Stimulated activated naive CD8-positive, alpha-beta T cell treated with anti-CD3 and anti-CD28 coated beads, Interleukin-15, amount 100 ng/mL, for 72 hours (primary cell): ENCODE results near the gene ADGRL3.

ENCODE experiments used
- ATAC-seq: fragments of 150-1000 bp; cut with Tn5 transposase; 2 replicates; pipeline ENCODE4 v1.10.0; 2021; ENCODE audit warnings: mild to moderate bottlenecking, moderate library complexity
- DNase-seq, 2 donors: peaks; one replicate each; pipeline ENCODE4 v3.0.0; 2021 to 2022
- H3K27ac Mint-ChIP-seq, 2 donors: one replicate each; pipeline ENCODE4 v1.8.0; 2022; ENCODE audit warnings: mild to moderate bottlenecking in 2 of 2, mixed read lengths in 2 of 2, moderate library complexity in 2 of 2
- H3K27me3 Mint-ChIP-seq: one replicate; pipeline ENCODE4 v1.8.0; 2022; ENCODE audit warnings: mixed read lengths
- H3K4me1 Mint-ChIP-seq: one replicate; pipeline ENCODE4 v1.8.0; 2022; ENCODE audit warnings: mild to moderate bottlenecking, mixed read lengths
- H3K4me3 Mint-ChIP-seq, 2 donors: one replicate each; pipeline ENCODE4 v1.8.0; 2022; ENCODE audit warnings: mild to moderate bottlenecking in 2 of 2, mixed read lengths in 2 of 2, moderate library complexity in 1 of 2
- H3K9me3 Mint-ChIP-seq, 2 donors: one replicate each; pipeline ENCODE4 v1.8.0; 2022; ENCODE audit warnings: mixed read lengths in 2 of 2

Gene ADGRL3

GRCh38 chr4:61770456-61770855, 570.3 kb downstream of the ADGRL3 start:
- DNase-seq (no peak), ATAC-seq (no peak)
- Mint-ChIP-seq H3K27ac (no peak overlapping the region), H3K4me3 (no peak overlapping the region), H3K4me1 (no peaks in the 10 kb centered on the region), H3K27me3 (no peaks in the 10 kb centered on the region), H3K9me3 (peaks cover 8 to 31% of the 10 kb centered on the region in 2 donors)

DNA sequence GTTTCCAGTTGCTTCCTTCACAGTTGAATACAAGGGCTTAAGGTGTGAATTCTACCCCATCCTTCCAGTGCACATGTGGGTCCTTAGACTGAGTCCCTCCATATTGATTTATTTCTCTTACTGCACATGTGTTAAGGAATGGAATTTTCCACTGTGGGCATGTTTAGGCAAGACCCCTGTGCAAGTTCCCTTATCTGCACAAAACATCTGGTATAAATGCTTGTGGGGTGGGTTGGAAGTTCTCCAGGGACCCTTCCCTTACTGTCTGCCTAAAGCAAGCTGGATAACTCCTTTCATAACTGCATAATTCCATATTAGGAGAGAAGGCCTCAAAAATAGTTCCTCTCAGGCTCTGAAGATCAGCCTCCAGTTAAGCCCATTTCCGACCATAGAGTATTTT, 570.9 kb downstream of the ADGRL3 start:
- Mint-ChIP-seq H3K9me3 (peaks cover 2 to 25% of the 10 kb centered on the region in 2 donors), H3K27ac (no peak overlapping the region), H3K4me1 (no peaks in the 10 kb centered on the region), H3K4me3 (no peak overlapping the region), H3K27me3 (no peaks in the 10 kb centered on the region)
- no peak for DNase-seq
- no peak for ATAC-seq

DNA sequence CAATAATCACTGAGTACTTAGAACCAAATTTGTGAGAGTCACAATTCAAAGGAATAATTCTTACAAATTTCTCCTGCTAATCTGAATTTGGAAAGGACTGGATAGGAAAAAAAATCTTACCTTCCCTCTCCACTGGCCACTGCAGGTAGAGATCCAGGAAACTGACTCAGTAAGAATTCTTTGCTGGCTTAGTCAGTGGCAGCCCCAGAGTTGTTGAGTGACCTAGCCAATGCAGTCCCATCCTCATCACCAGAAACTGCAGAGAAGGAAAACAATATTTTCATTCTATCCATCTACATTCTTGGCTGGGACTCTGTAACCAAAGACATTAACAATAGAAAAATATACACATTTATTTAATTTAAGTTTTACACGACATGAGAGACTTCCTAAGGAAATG, 572.0 kb downstream of the ADGRL3 start:
- Mint-ChIP-seq H3K4me1 (no peaks in the 10 kb centered on the region), H3K27ac (no peak overlapping the region), H3K4me3 (no peak overlapping the region), H3K27me3 (no peaks in the 10 kb centered on the region), H3K9me3 (peaks cover 0 to 17% of the 10 kb centered on the region in 2 donors)
- DNase-seq = no peak
- no peak for ATAC-seq

- peaks cover 0 to 1% of the 10 kb centered on the region in 2 donors for H3K9me3 Mint-ChIP-seq
- H3K4me3 Mint-ChIP-seq = no peak overlapping the region
- no peak for ATAC-seq
- H3K27me3 Mint-ChIP-seq = no peaks in the 10 kb centered on the region
- no peaks in the 10 kb centered on the region for H3K4me1 Mint-ChIP-seq
- no peak for DNase-seq
- H3K27ac Mint-ChIP-seq = no peak overlapping the region
Observed at GRCh38 chr4:61773655-61774245, 573.6 kb downstream of the ADGRL3 start.

GRCh38 chr4:61782133-61782532, 582.0 kb downstream of the ADGRL3 start:
- H3K27me3 Mint-ChIP-seq = no peaks in the 10 kb centered on the region
- H3K9me3 Mint-ChIP-seq = no peaks in the 10 kb centered on the region
- H3K4me3 Mint-ChIP-seq = no peak overlapping the region
- H3K4me1 Mint-ChIP-seq = no peaks in the 10 kb centered on the region
- DNase-seq (no peak), ATAC-seq (no peak)
- H3K27ac Mint-ChIP-seq = no peak overlapping the region

DNA sequence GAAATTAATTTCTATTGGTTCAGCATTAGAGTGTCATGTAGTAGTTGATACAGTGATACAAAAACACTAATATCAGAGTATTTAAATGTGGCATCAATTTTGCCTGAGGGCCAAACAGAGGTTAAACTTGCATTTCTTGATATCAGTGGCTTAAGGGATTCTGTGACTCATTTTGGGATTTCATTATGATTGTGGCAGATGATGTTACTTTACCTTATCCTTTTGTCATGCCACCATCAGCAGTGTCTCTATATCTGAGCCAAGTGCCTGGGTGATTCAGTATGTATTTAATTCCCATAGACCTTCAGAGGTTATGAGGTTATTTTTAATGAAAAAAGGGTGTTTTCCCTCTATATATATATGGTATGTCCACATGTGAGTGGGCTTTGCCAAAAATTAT, 582.9 kb downstream of the ADGRL3 start:
- ATAC-seq (peak; percentile 68), DNase-seq (no peak)
- peaks cover 0 to under 1% of the 10 kb centered on the region in 2 donors for H3K9me3 Mint-ChIP-seq
- no peak overlapping the region for H3K27ac Mint-ChIP-seq
- H3K27me3 Mint-ChIP-seq = no peaks in the 10 kb centered on the region
- H3K4me1 Mint-ChIP-seq = no peaks in the 10 kb centered on the region
- no peak overlapping the region for H3K4me3 Mint-ChIP-seq

GRCh38 chr4:61785761-61786160, 585.6 kb downstream of the ADGRL3 start:
- DNase-seq = no peak
- Mint-ChIP-seq H3K4me3 (no peak overlapping the region), H3K27ac (no peak overlapping the region), H3K9me3 (peaks cover 0 to 8% of the 10 kb centered on the region in 2 donors), H3K4me1 (no peaks in the 10 kb centered on the region), H3K27me3 (no peaks in the 10 kb centered on the region)
- no peak for ATAC-seq

DNA sequence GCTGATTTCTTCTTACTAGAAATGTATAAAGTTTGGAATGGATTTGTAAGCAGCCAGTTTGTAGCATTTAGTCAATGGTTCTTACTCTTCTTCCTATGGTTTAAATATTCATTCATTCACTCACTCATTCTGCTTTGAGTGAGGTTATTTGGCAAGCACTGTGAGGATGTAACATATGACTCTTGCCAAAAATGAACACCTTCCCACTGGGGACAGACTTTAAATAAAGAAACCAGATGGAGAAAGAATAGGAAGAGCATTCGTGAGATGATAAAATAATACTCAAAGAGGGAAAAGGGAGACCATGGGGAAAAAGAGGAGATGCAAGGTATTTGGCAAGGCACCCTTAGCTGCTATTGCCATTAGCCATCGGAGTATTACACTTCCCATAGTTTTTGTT, 586.1 kb downstream of the ADGRL3 start:
- no peaks in the 10 kb centered on the region for H3K27me3 Mint-ChIP-seq
- H3K27ac Mint-ChIP-seq = no peak overlapping the region
- peaks cover 0 to 13% of the 10 kb centered on the region in 2 donors for H3K9me3 Mint-ChIP-seq
- no peak overlapping the region for H3K4me3 Mint-ChIP-seq
- H3K4me1 Mint-ChIP-seq = no peaks in the 10 kb centered on the region
- no peak for ATAC-seq
- no peak for DNase-seq

DNA sequence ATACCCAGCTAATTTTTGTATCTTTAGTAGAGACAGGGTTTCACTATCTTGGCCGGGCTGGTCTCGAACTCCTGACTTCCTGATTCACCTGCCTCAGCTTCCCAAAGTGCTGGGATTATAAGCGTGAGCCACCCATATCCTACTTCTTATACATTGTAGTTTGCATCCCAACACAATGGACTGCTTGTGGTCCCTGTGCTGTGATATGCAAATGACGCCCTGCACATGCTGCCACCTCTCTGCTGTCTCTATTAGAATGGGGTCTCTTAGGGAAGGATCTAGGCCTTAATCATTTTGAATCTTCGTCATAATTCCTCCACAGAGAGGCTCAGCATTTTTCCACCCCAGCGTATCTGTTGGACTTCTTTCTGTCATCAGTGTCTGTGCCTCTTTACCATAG, 595.9 kb downstream of the ADGRL3 start:
- no peaks in the 10 kb centered on the region for H3K4me1 Mint-ChIP-seq
- H3K9me3 Mint-ChIP-seq = peaks cover 8 to 11% of the 10 kb centered on the region in 2 donors
- H3K27me3 Mint-ChIP-seq = no peaks in the 10 kb centered on the region
- no peak overlapping the region for H3K4me3 Mint-ChIP-seq
- no peak for DNase-seq
- ATAC-seq = no peak
- no peak overlapping the region for H3K27ac Mint-ChIP-seq

GRCh38 chr4:61799794-61800193, 599.7 kb downstream of the ADGRL3 start:
- DNase-seq = no peak
- no peak for ATAC-seq
- H3K27me3 Mint-ChIP-seq = no peaks in the 10 kb centered on the region
- no peak overlapping the region for H3K27ac Mint-ChIP-seq
- H3K9me3 Mint-ChIP-seq = peaks cover 0 to 8% of the 10 kb centered on the region in 2 donors
- no peaks in the 10 kb centered on the region for H3K4me1 Mint-ChIP-seq
- no peak overlapping the region for H3K4me3 Mint-ChIP-seq

DNA sequence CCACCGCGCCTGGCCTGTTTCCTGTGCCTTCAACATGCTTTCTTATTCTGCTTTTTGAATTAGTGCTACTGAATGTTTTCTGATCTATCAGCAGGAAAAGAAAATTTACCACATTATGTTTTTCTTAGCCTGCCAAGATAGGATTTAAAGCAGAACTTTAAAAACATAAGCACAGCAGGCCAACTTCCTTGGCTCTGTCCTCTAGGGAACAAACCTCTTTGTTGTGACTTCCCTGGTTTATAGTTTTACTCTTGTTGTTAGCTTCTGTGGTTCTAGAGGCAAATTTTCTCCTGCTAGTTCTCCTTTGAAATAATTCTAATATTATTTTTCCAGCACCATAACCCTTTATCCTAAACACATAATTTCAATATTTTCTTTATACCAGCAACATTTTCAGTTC, 605.1 kb downstream of the ADGRL3 start:
- H3K9me3 Mint-ChIP-seq = no peaks in the 10 kb centered on the region
- H3K4me1 Mint-ChIP-seq = no peaks in the 10 kb centered on the region
- H3K4me3 Mint-ChIP-seq = no peak overlapping the region
- ATAC-seq (no peak), DNase-seq (no peak)
- H3K27ac Mint-ChIP-seq = no peak overlapping the region
- no peaks in the 10 kb centered on the region for H3K27me3 Mint-ChIP-seq

- Mint-ChIP-seq H3K4me1 (no peaks in the 10 kb centered on the region), H3K27me3 (no peaks in the 10 kb centered on the region), H3K9me3 (no peaks in the 10 kb centered on the region), H3K27ac (no peak overlapping the region), H3K4me3 (no peak overlapping the region)
- ATAC-seq (no peak), DNase-seq (no peak)
Observed at GRCh38 chr4:61805979-61806378, 605.9 kb downstream of the ADGRL3 start.

GRCh38 chr4:61812171-61812570, 612.0 kb downstream of the ADGRL3 start:
- ATAC-seq (no peak), DNase-seq (no peak)
- H3K27me3 Mint-ChIP-seq = no peaks in the 10 kb centered on the region
- H3K4me1 Mint-ChIP-seq = no peaks in the 10 kb centered on the region
- no peak overlapping the region for H3K4me3 Mint-ChIP-seq
- H3K27ac Mint-ChIP-seq = no peak overlapping the region
- peaks cover 0 to 7% of the 10 kb centered on the region in 2 donors for H3K9me3 Mint-ChIP-seq

- ATAC-seq (no peak), DNase-seq (no peak)
- Mint-ChIP-seq H3K27me3 (no peaks in the 10 kb centered on the region), H3K4me1 (no peaks in the 10 kb centered on the region), H3K9me3 (peaks cover 0 to 10% of the 10 kb centered on the region in 2 donors), H3K4me3 (no peak overlapping the region), H3K27ac (no peak overlapping the region)
Observed at GRCh38 chr4:61817071-61817470, 616.9 kb downstream of the ADGRL3 start.

DNA sequence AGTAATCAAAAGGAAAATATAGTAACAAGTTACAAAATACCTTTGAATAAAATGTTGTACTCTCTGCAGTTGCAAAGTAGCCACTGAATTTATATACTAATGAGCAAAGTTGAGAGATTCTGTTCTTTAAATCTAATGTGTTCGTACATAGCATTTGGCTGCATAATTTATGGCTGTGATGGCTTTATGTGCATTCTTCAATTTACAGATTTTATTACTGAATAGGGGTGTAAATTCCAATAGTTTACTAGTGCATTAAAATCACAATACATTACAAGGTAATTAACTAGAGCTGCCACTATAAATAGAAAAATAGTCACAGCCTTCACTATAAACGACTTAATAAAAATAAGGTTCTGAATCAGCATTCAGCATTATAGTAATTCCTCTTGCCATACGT, 620.0 kb downstream of the ADGRL3 start:
- Mint-ChIP-seq H3K9me3 (peaks cover 0 to 5% of the 10 kb centered on the region in 2 donors), H3K27ac (no peak overlapping the region), H3K4me3 (no peak overlapping the region), H3K27me3 (no peaks in the 10 kb centered on the region), H3K4me1 (no peaks in the 10 kb centered on the region)
- DNase-seq (no peak), ATAC-seq (no peak)

GRCh38 chr4:61824454-61824853, 624.3 kb downstream of the ADGRL3 start:
- no peaks in the 10 kb centered on the region for H3K27me3 Mint-ChIP-seq

GRCh38 chr4:61827907-61828391, 627.8 kb downstream of the ADGRL3 start:
- H3K27me3 Mint-ChIP-seq = no peaks in the 10 kb centered on the region
- no peaks in the 10 kb centered on the region for H3K4me1 Mint-ChIP-seq
- H3K4me3 Mint-ChIP-seq = no peak overlapping the region
- DNase-seq (no peak), ATAC-seq (no peak)
- H3K9me3 Mint-ChIP-seq = peaks cover 0 to 4% of the 10 kb centered on the region in 2 donors
- no peak overlapping the region for H3K27ac Mint-ChIP-seq

More at GRCh38 chr4:61824454-61824853, 624.3 kb downstream of the ADGRL3 start:
- H3K9me3 Mint-ChIP-seq = no peaks in the 10 kb centered on the region
- ATAC-seq (no peak), DNase-seq (no peak)
- H3K4me1 Mint-ChIP-seq = no peaks in the 10 kb centered on the region
- H3K27ac Mint-ChIP-seq = no peak overlapping the region
- H3K4me3 Mint-ChIP-seq = no peak overlapping the region
